GM23338 (cell line): ENCODE data around the gene EGR2.

ENCODE experiments used
- EZH2 ChIP-seq: fragments of 200-600 bp; sonication (generic); IDR thresholded peaks from one replicate; pipeline ENCODE4 v1.8.0; 2017; ENCODE audit warnings: antibody characterized with exemption, mild to moderate bottlenecking, low read depth; ENCODE audit not compliant: unreplicated experiment
- POLR2AphosphoS5 ChIP-seq: IDR thresholded peaks from 2 replicates; pipeline ENCODE4 v1.6.1; 2016; ENCODE audit warnings: antibody characterized with exemption, low read depth
- REST ChIP-seq: IDR thresholded peaks from one replicate; pipeline ENCODE4 v1.6.1; 2018; ENCODE audit warnings: antibody characterized with exemption; ENCODE audit not compliant: unreplicated experiment
- ZNF114 ChIP-seq: fragments of 250-450 bp; sonication (Bioruptor Pico); IDR thresholded peaks from 2 replicates; pipeline ENCODE4 v1.5.0; 2020; ENCODE audit warnings: mild to moderate bottlenecking, moderate library complexity
- ZNF331 ChIP-seq: fragments of 250-450 bp; sonication (Bioruptor Pico); IDR thresholded peaks from 2 replicates; pipeline ENCODE4 v1.5.0; 2020; ENCODE audit warnings: low read depth, mild to moderate bottlenecking, moderate library complexity
- TF ChIP-seq, protein P1 (sequence below), 2 experiments: fragments of 200-600 bp in 1 of 2; sonication (generic) in 1 of 2; conservative IDR thresholded peaks; 2 replicates each; pipeline versions ENCODE4 v1.5.1 to v1.6.1; 2016 to 2017; ENCODE audit warnings: antibody characterized with exemption in 2 of 2, low read depth in 2 of 2, mild to moderate bottlenecking in 2 of 2, moderate library complexity in 1 of 2

DNA sequence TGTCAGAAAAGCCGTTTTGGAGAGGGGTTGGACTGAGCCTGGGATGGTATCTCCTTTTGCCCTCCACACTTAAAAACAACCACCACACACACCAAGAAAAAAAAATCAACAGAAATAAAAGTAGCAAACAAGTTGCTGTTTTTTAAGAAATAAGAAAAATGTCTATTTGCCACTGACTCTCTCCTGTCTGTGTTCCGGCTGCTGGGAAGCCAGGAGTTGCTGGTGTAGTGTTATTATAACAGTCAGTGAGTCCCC is 163 bp downstream of the EGR2 start:
- TF ChIP-seq, protein P1, sequence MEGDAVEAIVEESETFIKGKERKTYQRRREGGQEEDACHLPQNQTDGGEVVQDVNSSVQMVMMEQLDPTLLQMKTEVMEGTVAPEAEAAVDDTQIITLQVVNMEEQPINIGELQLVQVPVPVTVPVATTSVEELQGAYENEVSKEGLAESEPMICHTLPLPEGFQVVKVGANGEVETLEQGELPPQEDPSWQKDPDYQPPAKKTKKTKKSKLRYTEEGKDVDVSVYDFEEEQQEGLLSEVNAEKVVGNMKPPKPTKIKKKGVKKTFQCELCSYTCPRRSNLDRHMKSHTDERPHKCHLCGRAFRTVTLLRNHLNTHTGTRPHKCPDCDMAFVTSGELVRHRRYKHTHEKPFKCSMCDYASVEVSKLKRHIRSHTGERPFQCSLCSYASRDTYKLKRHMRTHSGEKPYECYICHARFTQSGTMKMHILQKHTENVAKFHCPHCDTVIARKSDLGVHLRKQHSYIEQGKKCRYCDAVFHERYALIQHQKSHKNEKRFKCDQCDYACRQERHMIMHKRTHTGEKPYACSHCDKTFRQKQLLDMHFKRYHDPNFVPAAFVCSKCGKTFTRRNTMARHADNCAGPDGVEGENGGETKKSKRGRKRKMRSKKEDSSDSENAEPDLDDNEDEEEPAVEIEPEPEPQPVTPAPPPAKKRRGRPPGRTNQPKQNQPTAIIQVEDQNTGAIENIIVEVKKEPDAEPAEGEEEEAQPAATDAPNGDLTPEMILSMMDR (conservative IDR thresholded peaks at IDR 0.05; ENCODE audit: low read depth in 2 of 2): no peak
- TF ChIP-seq POLR2AphosphoS5: no peak
- TF ChIP-seq REST: no peak
- no peak for TF ChIP-seq EZH2
- no peak for TF ChIP-seq ZNF331 (CRISPR knock-in tag)
- TF ChIP-seq ZNF114 (CRISPR knock-in tag): no peak
